Measurements from ENCODE around the gene RHOD.

Gene RHOD

DNA sequence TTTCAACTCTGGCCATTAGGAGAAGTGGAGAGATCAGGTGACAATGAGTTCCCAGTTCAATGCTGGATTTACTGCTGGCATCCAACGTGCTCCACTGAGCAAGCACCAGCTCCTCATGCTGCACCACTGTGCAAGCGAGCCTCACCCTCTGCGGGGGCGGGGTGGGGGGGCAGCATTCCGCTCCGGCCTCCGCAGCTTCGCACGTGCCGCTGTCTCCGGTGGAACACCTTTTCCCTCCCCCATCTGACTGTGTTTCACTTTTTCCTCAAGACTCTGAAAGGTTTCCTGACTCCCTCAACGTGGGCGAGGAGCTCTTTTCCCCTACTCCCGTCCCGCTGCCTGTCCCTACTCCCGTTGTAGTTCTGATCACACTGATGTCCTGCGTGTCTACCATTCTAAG lies 835 bp upstream of the RHOD start:
- no peak overlapping the region for H3K27ac ChIP-seq
- H3K36me3 ChIP-seq, result no peaks in the 10 kb centered on the region
- TF ChIP-seq, protein P1, sequence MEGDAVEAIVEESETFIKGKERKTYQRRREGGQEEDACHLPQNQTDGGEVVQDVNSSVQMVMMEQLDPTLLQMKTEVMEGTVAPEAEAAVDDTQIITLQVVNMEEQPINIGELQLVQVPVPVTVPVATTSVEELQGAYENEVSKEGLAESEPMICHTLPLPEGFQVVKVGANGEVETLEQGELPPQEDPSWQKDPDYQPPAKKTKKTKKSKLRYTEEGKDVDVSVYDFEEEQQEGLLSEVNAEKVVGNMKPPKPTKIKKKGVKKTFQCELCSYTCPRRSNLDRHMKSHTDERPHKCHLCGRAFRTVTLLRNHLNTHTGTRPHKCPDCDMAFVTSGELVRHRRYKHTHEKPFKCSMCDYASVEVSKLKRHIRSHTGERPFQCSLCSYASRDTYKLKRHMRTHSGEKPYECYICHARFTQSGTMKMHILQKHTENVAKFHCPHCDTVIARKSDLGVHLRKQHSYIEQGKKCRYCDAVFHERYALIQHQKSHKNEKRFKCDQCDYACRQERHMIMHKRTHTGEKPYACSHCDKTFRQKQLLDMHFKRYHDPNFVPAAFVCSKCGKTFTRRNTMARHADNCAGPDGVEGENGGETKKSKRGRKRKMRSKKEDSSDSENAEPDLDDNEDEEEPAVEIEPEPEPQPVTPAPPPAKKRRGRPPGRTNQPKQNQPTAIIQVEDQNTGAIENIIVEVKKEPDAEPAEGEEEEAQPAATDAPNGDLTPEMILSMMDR (IDR thresholded peaks at IDR 0.05), result no peak
- H3K27me3 ChIP-seq, result peaks cover 80% of the 10 kb centered on the region
- H3K4me3 ChIP-seq (ENCODE audit: low read depth in 1 of 2, low read length in 1 of 2), result no peak overlapping the region
- H3K9me3 ChIP-seq, result no peaks in the 10 kb centered on the region
- H3K4me1 ChIP-seq (ENCODE audit: control insufficient read depth in 1 of 2, insufficient read depth in 1 of 2, low read depth in 1 of 2, low read length in 1 of 2), result peaks cover 4 to 7% of the 10 kb centered on the region in 2 experiments

DNA sequence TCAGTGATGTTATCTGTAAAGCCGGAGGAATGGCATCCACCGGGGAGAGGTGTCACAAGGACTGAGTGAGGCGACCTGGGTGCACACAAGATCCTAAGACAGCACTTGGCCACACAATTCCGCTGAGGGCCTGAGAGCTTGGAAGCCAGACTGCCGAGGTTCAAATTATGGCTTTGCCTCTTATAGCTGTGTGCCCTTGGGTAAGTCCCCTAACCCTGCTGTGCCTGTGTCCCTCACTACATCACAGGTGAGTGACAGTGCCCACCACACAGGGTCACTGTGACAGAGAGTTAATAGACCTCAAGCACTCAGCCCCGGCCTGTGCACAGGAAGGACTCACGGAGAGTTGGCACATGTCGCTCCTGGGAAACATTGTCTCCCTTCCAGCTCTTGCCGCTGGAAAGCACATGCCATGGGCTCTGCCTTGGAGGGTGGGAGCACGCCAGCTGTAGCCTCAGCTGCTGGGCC lies 592 bp downstream of the RHOD start:
- Histone ChIP-seq H3K4me1 (ENCODE audit: control insufficient read depth in 1 of 2, insufficient read depth in 1 of 2, low read depth in 1 of 2, low read length in 1 of 2) (peaks cover 4 to 7% of the 10 kb centered on the region in 2 experiments), H3K4me3 (ENCODE audit: low read depth in 1 of 2, low read length in 1 of 2) (no peak overlapping the region), H3K36me3 (no peaks in the 10 kb centered on the region), H3K27me3 (peaks cover 74% of the 10 kb centered on the region), H3K9me3 (no peaks in the 10 kb centered on the region), H3K27ac (no peak overlapping the region)
- TF ChIP-seq, protein P1 (IDR thresholded peaks at IDR 0.05), result no peak

DNA sequence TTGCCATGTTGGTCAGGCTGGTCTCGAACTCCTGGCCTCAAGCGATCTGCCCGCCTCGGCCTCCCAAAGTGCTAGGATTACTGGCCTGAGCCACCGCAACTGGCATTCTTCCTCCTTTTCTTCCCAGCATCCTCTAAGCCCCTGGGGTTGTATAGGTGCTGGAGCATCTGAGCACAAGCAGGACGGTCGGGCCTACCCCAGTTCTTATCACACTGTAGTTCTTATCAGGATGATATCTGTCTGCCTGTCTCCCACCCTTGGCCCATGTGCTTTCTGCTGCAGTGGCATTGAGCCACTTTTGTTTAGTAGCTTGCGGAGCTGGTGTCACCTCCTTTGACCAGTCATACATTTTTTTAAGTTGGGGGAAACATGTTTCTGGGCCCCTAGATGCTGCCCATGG lies 1.9 kb downstream of the RHOD start:
- Histone ChIP-seq H3K9me3 (no peaks in the 10 kb centered on the region), H3K27ac (no peak overlapping the region), H3K4me1 (ENCODE audit: control insufficient read depth in 1 of 2, insufficient read depth in 1 of 2, low read depth in 1 of 2, low read length in 1 of 2) (peaks cover 4 to 7% of the 10 kb centered on the region in 2 experiments), H3K4me3 (ENCODE audit: low read depth in 1 of 2, low read length in 1 of 2) (no peak overlapping the region), H3K27me3 (peaks cover 63% of the 10 kb centered on the region), H3K36me3 (no peaks in the 10 kb centered on the region)
- TF ChIP-seq, protein P1 (IDR thresholded peaks at IDR 0.05), result no peak

DNA sequence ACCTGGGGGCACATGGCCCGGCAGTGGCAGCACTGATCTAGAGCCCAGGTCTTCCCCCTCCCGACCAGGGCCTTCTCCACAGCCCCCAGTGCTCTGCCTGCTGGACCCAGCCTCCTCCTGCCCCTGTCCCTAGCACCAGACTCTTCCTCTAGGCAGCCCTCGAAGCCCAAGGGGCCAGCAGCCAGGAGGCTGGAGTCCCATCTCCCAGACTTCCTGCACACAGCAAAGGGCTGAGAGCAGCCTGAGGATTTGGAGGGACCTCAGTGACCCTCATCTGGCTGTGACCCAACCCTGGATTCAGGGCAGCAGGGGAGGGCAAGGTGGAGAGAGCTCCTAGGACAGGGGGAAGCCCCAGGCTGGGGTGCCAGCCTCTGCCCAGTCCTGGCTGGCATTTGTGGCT lies 3.0 kb downstream of the RHOD start:
- Histone ChIP-seq H3K27me3 (peaks cover 51% of the 10 kb centered on the region), H3K27ac (no peak overlapping the region), H3K4me3 (ENCODE audit: low read depth in 1 of 2, low read length in 1 of 2) (no peak overlapping the region), H3K36me3 (no peaks in the 10 kb centered on the region), H3K9me3 (no peaks in the 10 kb centered on the region), H3K4me1 (ENCODE audit: control insufficient read depth in 1 of 2, insufficient read depth in 1 of 2, low read depth in 1 of 2, low read length in 1 of 2) (peaks cover 4 to 7% of the 10 kb centered on the region in 2 experiments)
- TF ChIP-seq, protein P1 (IDR thresholded peaks at IDR 0.05), result no peak

DNA sequence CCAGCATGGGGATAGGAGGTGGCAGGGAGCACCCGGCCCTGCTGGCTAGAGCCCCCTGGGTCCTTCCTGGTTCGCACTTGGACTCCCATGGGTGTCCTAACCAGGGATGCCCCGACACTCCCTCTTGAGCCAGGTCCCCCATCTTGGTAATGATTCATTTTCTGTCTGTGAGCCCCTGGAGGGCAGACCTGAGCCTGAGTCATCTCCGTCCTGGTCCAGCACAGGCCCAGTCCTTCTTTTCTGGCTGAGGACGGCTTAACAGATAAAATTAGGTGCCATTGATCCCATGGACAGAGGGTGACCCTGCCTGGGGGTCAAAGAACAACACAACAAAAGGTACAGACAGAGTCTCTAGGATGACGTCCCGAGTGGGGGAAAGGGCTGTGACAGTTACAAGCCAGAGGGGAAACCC lies 3.5 kb downstream of the RHOD start:
- Histone ChIP-seq H3K27ac (no peak overlapping the region), H3K36me3 (no peaks in the 10 kb centered on the region), H3K9me3 (no peaks in the 10 kb centered on the region), H3K27me3 (peaks cover 46% of the 10 kb centered on the region), H3K4me1 (ENCODE audit: control insufficient read depth in 1 of 2, insufficient read depth in 1 of 2, low read depth in 1 of 2, low read length in 1 of 2) (peaks cover 4 to 7% of the 10 kb centered on the region in 2 experiments), H3K4me3 (ENCODE audit: low read depth in 1 of 2, low read length in 1 of 2) (no peak overlapping the region)
- TF ChIP-seq, protein P1 (IDR thresholded peaks at IDR 0.05), result no peak

Data from neutrophil (primary cell).